Right atrium auricular region (tissue), 2 donors: ENCODE measurements around the gene TNFRSF19. TPM values are rescaled to one million over a fixed set of nuclear protein-coding genes. Genes with fewer than 3 reads are reported as not detected.

Experiments
- DNase-seq: peaks from one replicate; pipeline ENCODE4 v3.0.0-alpha.2; 2019; ENCODE audit warnings: low spot score
- H3K27ac ChIP-seq, 2 donors: fragments of 200-600 bp; sonication (generic); 1 replicate in 1 of 2; 2 replicates in 1 of 2; pipeline ENCODE4 v1.5.1; 2016 to 2019
- H3K27me3 ChIP-seq, 2 donors: fragments of 200-600 bp; sonication (generic); one replicate each; pipeline versions ENCODE4 v1.5.1 to v1.6.0; 2017 to 2019
- H3K36me3 ChIP-seq: fragments of 200-600 bp; sonication (generic); one replicate; pipeline ENCODE4 v1.5.1; 2016
- H3K4me1 ChIP-seq, 2 donors: fragments of 200-600 bp; sonication (generic); one replicate each; pipeline versions ENCODE4 v1.5.1 to v1.6.0; 2017 to 2019
- H3K4me3 ChIP-seq, 2 donors: fragments of 200-600 bp; sonication (generic); 1 replicate in 1 of 2; 2 replicates in 1 of 2; pipeline ENCODE4 v1.5.1; 2017 to 2019; ENCODE audit warnings: mild to moderate bottlenecking in 1 of 2, moderate library complexity in 1 of 2
- H3K9me3 ChIP-seq, 2 donors: fragments of 200-600 bp; sonication (generic); one replicate each; pipeline ENCODE4 v1.5.1; 2019
- total RNA-seq, 2 donors: library from RNA; depleted of rRNA; stranded (reverse); fragments of >200 nt; gene quantifications; one replicate each; pipeline ENCODE4 v1.1.0, GENCODE V29; 2016
- TF ChIP-seq, protein P1 (sequence below), 2 donors: fragments of 200-600 bp; sonication (generic); IDR thresholded peaks; one replicate each; pipeline ENCODE4 v1.5.1; 2019; ENCODE audit warnings: antibody characterized with exemption in 2 of 2

TNFRSF19 gene
- total RNA-seq, 2 donors from 2014 or later: 32.2 to 38.5 TPM

DNA sequence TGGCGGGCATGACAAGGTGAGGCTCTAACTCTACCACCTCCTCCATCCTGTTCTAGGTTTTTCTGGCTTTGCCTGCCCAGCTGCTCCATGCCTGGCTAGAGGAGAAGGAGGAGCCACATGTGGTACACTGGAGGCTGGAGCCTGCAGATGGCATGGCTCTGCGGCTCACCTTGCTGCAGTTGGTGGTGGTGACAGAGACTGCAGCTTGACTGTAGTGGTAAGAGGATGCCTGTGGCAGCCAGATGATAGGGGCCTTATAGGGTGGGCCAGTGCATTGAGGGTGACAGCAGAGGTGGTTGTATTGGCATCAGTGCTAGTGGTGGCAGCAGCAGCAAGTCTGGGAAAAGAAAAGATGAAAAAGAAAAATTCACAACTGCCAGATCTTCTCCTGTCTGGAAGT lies 146.2 kb downstream of the TNFRSF19 start:
- TF ChIP-seq, protein P1, sequence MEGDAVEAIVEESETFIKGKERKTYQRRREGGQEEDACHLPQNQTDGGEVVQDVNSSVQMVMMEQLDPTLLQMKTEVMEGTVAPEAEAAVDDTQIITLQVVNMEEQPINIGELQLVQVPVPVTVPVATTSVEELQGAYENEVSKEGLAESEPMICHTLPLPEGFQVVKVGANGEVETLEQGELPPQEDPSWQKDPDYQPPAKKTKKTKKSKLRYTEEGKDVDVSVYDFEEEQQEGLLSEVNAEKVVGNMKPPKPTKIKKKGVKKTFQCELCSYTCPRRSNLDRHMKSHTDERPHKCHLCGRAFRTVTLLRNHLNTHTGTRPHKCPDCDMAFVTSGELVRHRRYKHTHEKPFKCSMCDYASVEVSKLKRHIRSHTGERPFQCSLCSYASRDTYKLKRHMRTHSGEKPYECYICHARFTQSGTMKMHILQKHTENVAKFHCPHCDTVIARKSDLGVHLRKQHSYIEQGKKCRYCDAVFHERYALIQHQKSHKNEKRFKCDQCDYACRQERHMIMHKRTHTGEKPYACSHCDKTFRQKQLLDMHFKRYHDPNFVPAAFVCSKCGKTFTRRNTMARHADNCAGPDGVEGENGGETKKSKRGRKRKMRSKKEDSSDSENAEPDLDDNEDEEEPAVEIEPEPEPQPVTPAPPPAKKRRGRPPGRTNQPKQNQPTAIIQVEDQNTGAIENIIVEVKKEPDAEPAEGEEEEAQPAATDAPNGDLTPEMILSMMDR (IDR thresholded peaks at IDR 0.05): no peak
- DNase-seq: no peak
- Histone ChIP-seq H3K4me1 (no peaks in the 10 kb centered on the region), H3K4me3 (no peak overlapping the region), H3K9me3 (no peaks in the 10 kb centered on the region), H3K27me3 (no peaks in the 10 kb centered on the region), H3K36me3 (no peaks in the 10 kb centered on the region), H3K27ac (no peak overlapping the region)

DNA sequence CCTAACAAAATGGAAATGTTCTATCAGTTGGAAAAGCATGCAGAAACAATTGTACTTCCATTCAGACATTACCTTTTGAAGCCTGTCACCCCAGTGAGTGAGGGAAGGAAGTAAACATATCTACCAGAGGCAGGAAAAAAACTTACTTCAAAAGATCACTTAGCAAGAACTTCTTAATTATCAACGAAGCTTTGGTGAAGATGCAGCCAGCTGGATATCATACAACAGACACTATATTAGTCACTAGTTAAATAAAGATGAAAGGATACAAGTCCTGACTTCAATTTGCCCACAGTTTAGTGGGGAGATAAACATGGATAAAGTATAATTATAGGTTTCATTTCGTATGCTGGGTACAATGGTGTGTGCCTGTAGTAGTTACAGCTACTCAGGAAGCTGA lies 148.8 kb downstream of the TNFRSF19 start:
- Histone ChIP-seq H3K36me3 (no peaks in the 10 kb centered on the region), H3K27ac (no peak overlapping the region), H3K27me3 (no peaks in the 10 kb centered on the region), H3K9me3 (no peaks in the 10 kb centered on the region), H3K4me3 (no peak overlapping the region), H3K4me1 (no peaks in the 10 kb centered on the region)
- TF ChIP-seq, protein P1 (IDR thresholded peaks at IDR 0.05): no peak
- DNase-seq: no peak

DNA sequence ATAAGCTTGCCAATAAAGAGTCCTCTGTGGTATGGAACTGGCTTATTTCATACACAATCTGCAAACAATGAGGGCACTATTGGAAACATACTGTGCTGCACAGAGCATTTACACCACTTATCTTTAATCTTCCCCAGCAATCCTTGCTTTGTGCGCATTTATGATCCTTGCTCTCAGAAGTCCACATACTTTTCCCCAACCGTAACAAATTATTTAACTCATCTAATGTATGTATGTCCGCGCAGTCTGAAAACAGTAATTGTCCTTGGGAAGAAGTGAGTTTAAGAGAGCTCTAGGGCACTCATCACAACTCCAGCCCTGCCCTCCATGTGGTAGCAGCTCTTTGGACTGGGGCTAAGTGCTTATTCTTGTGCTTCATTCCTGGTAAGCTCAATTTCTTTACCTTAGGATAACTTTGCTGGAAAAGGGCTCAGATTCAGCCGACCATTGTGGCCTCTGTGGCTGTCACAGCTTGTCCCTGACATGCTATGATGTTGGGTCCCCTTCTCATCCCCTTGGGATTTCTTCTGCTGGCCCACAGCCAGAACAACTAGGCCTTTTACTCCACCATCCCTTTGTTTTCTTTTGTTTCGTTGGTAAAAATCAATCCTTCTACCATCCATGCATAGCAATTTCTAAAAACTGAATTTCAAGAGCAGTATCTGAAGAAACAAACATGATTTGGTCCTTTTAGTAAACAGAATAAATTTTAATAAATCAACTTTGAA lies 152.7 kb downstream of the TNFRSF19 start:
- no peaks in the 10 kb centered on the region for H3K4me1 ChIP-seq
- TF ChIP-seq, protein P1 (IDR thresholded peaks at IDR 0.05): no peak
- no peaks in the 10 kb centered on the region for H3K9me3 ChIP-seq
- peak overlapping the region in 1 of 2 donors; percentile 45 for H3K27ac ChIP-seq
- DNase-seq: no peak
- peaks cover 4% of the 10 kb centered on the region for H3K36me3 ChIP-seq
- H3K4me3 ChIP-seq: no peak overlapping the region
- no peaks in the 10 kb centered on the region for H3K27me3 ChIP-seq

DNA sequence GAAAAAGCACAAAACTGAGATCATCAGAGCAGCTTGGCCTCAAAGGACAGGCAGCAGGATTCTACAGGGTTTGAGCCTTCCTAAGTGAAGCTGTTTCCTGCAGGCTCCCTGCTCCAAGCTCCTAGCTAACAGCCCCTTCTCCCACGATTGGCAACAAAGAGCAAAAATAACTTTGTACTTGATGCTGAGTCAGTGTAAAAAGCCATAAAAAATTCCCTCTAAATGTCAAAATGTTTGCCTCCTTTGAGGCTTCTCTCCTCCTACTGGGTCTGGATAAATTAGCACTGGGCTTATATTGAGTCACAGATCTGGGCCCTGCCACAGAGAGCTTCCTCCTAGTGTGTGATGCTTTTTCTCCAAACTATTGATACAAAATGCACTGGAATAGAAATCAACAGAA lies 153.3 kb downstream of the TNFRSF19 start:
- Histone ChIP-seq H3K27ac (peak overlapping the region in 1 of 2 donors; percentile 45), H3K4me3 (no peak overlapping the region), H3K4me1 (no peaks in the 10 kb centered on the region), H3K27me3 (no peaks in the 10 kb centered on the region), H3K9me3 (no peaks in the 10 kb centered on the region), H3K36me3 (peaks cover 4% of the 10 kb centered on the region)
- no peak for DNase-seq
- TF ChIP-seq, protein P1 (IDR thresholded peaks at IDR 0.05): no peak

GRCh38 chr13:23724196-23724970 lies 154.2 kb downstream of the TNFRSF19 start:
- H3K9me3 ChIP-seq: no peaks in the 10 kb centered on the region
- TF ChIP-seq, protein P1 (IDR thresholded peaks at IDR 0.05): no peak
- H3K27ac ChIP-seq: peak overlapping the region in 1 of 2 donors; percentile 45
- no peaks in the 10 kb centered on the region for H3K4me1 ChIP-seq
- H3K4me3 ChIP-seq: no peak overlapping the region
- H3K36me3 ChIP-seq: peaks cover 13% of the 10 kb centered on the region
- H3K27me3 ChIP-seq: no peaks in the 10 kb centered on the region
- DNase-seq: no peak

Other genes with a start within 250 kb of the TNFRSF19 start
- gene SACS, start 136.7 kb upstream of the TNFRSF19 start, total RNA-seq: 10 to 100 TPM; 15.2 to 29.2 TPM